GM23248 (cell line): ENCODE data around the gene C2CD4C.

Experiments used
- EZH2 ChIP-seq: fragments of 200-600 bp; sonication (generic); IDR thresholded peaks from 2 replicates; pipeline ENCODE4 v1.6.1; 2018; ENCODE audit warnings: antibody characterized with exemption, mild to moderate bottlenecking; ENCODE audit not compliant: insufficient read depth, poor library complexity, severe bottlenecking
- EZH2phosphoT487 ChIP-seq: fragments of 200-600 bp; sonication (generic); IDR thresholded peaks from 2 replicates; pipeline ENCODE4 v1.6.1; 2018; ENCODE audit warnings: antibody characterized with exemption, moderate library complexity, mild to moderate bottlenecking, low read depth; ENCODE audit not compliant: insufficient read depth

DNA sequence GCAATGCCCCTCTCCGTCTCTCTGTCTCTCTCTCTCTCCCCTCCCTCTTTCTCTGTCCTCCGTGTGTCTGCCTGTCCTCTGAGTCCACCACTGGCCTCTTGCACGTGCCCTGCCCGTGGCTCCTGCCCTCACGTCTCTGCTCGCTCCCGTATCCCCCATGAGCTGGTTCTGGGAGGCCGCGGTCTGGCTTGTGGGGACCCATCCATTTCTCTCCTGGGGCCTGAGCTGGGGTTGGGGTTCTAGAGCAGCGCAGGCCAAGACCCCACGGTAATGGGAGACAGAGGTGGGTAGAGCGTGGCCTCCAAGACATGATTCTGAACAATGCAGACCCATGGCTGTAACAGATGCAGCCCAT is 19.0 kb downstream of the C2CD4C start:
- no peak for TF ChIP-seq EZH2
- TF ChIP-seq EZH2phosphoT487 = no peak
